GM18870 (cell line): ENCODE data around the gene CAB39L.

Experiments
- ATAC-seq: cut with Tn5 transposase; IDR thresholded peaks from one replicate; pipeline ENCODE4 v1.9.1; 2021; ENCODE audit warnings: moderate library complexity; ENCODE audit not compliant: unreplicated experiment

Gene CAB39L

DNA sequence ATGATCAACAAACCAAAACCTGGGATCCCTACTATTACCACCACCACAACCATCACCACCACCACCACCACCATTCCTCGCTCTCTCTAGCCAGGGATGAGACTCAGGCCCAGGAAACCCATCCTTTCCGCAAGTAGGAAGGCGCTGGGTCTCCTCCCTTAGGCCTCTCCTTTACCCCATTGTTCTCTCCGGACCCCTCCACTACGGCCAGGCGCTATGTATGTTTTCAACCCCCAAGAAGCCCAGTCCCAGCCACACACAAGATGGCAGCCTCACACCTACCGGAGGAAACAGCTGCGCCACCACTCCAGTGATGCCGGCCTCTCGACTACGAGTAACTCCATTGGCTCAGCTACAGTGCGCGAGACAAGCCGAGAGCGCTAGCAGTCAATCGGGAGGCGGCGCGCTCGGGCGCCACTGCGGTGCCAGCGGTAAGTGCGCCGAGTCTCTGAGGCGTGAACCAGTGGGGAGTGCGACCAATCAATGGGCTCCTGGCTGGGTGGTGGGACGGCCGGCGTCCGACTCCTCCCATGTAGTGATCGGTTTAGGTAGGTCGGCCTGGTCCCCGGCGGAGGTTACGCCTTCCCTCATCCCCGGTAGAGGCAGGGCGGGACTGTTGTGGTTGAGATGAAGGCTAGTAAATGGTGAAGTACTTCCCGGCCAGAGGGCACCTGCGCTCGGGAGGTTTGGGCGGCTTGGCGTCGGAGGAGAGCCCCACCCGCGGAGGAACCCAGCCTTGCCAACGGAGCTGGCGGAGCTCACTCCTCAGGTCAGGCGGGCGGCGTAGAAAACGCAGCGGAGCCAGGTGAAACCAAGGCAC is at the start of gene CAB39L, which contains the start of gene SETDB2:
CAB39L (minus strand) TSS at position 361 of the 820 bp plus-strand sequence. CDS start 61,154 bp downstream, outside the sequence.
SETDB2 (plus strand) TSS at position 571 of the 820 bp plus-strand sequence. CDS start 7,620 bp downstream, outside the sequence.
- peak; percentile 94 for ATAC-seq

- no peak for ATAC-seq
Measured at GRCh38 chr13:49488563-49488962, 44.7 kb upstream of the CAB39L start.

DNA sequence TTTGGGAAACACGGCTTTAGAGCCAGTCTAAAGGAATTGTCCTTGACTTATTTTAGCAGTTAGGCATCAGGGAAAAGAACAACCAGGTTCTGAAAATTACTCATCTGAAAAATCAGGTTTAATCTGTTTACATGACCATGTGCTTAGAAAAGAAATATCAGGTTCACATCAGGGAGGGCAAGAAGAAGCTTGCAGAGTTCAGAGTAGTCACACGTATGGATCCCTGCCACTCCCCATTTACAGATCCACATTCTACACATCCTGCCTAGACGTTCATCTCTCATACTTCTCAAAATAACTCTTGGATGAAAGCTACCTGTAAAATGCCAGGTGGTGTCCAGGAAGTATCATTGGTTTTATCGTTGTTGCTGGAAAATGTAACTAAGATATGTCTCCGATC is 37.9 kb upstream of the CAB39L start:
- no peak for ATAC-seq

GRCh38 chr13:49476529-49476928 is 32.7 kb upstream of the CAB39L start:
- ATAC-seq = no peak

GRCh38 chr13:49472186-49472585 is 28.3 kb upstream of the CAB39L start:
- no peak for ATAC-seq

GRCh38 chr13:49466292-49466838 is 22.5 kb upstream of the CAB39L start:
- no peak for ATAC-seq

GRCh38 chr13:49464621-49465325 is 20.9 kb upstream of the CAB39L start:
- ATAC-seq = no peak

- no peak for ATAC-seq
Measured at GRCh38 chr13:49464085-49464484, 20.2 kb upstream of the CAB39L start.

DNA sequence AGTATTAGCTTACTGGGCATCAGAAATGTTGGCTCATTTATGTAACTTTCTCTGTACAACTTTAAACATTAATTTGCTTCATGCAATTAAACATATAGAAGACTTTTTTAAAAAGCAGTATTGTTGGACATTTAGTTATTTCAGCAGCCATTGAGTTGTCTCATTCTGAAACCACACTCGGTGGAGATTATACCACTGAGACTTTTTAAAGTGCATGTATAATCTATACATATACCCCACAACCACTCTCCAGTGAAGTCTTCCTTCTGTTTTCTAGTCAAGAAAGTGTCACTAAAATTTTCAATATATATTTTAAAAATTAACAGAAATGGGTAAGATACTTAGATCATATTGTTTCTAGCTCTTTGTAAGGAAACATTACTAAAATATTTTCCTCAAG is 15.7 kb upstream of the CAB39L start:
- ATAC-seq = no peak

- ATAC-seq = no peak
Measured at GRCh38 chr13:49457221-49457620, 13.4 kb upstream of the CAB39L start.

- no peak for ATAC-seq
Measured at GRCh38 chr13:49456156-49456555, 12.3 kb upstream of the CAB39L start.

DNA sequence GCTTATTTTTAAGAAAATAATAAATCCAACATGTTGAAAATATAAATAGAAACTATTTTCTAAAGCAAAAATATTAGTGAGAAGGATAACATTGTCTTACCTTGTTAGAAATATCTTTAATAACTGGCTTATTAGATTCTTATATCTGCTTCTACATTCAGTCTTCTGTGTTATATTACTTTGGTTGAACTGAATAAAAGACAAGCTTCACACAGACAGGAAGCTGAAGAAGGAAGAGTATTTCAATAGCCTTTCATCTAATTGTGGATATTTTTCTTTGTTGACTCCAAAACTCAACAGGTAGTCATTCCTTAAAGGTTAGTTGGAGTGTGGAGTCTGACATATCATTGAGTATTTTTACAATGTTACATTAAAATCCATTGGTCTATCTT is 11.1 kb upstream of the CAB39L start:
- ATAC-seq = no peak

DNA sequence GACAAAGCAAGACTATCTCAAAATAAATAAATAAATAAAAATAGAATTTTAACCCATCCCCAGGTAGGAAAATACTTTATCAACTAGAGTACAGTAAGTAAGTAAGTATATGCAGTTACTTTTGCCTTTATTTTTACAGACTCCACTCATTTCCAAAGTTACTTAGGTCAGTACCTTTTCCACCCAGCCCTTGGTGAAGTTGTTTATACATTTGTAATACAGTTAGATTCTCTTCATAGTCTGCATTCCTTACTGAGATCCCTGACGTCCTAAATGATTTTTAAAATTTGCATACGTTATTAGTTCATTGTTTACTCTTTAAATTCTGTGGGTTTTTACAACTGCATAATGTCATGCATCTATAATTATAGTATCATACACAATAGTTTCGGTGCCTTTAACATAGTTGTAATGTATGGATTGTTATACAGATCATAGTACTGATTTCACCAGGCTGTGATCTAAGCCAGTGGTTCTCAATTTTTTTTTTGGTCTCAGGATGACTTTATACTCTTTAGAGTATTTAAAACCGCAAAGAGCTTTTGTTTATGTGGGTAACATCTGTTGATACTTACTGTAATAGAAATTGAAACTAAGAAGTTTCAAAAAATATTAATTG is 10.6 kb upstream of the CAB39L start:
- ATAC-seq = peak; percentile 97

- no peak for ATAC-seq
Measured at GRCh38 chr13:49453465-49453864, 9.6 kb upstream of the CAB39L start.

DNA sequence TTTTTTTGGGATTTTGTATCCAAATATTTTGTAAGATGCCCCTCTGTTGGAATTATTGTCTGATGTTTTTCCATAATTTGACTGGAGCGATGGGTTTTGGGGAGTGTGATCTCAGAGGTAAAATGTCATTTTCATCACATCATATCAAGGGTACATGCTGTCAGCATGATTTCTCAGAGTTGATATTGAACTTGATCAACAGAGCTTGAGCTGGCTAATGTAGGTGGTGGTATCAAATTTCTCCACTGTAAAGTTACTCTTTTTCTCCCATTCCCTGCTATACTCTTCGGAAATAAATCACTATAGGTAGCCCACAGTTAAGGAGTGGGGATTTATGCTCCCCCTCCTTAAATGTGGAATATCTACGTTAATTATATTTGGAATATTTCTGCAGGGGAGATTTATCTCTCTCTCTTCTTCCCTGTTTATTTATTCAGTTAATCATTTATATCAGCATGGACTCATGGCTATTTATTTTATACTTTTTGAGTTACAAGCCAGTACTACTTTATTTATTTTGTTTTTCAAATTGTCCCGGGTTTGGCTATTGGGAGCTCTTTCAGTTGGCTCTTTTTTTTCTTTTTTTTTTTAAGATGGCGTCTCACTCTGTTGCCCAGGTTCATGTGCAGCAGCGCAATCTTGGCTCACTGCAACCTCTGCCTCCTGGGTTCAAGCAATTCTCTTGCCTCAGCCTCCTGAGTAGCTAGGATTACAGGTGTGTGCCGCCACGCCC is 9.0 kb upstream of the CAB39L start:
- no peak for ATAC-seq

- no peak for ATAC-seq
Measured at GRCh38 chr13:49450105-49450819, 6.4 kb upstream of the CAB39L start.

DNA sequence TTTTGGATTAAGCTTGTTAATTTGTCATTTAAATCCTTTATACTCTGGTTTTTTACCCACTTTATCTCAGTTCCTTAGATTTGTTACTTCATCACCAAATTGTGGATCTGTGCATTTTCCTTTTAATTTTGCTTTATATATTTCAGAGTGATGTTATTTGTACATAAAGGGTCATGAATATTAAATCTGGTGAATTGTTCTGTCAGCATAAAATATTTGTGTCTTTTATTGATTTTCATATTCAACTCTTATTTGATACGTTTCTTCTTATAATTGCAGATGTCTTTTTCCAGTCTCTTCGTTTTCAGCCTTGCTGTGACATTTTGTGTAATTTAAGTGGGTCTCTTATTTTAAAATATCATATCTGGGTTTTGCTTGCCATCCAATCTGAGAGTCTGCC is 4.9 kb upstream of the CAB39L start:
- ATAC-seq = no peak

DNA sequence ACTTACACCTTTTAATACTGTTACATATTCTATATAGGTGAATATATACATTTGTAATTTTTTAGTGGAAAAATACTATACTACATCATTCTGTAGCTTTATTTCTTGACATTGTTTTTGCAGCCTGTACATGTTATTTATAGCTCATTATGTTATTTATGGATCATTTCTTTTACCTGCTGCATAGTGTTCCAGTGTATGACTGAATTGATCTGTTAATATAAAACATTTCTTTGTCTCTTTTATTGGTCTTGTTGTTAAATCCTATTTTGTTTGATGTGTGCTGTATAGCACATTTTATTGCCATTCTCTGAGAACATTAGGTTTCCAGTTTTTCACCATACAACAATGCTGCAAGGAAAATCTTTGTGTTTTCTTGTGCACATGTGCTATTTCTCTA is 2.6 kb upstream of the CAB39L start:
- ATAC-seq = no peak

- ATAC-seq = peak; percentile 0
Measured at GRCh38 chr13:49444524-49445395, 896 bp upstream of the CAB39L start.
